ENCODE data around the gene USP5.
"Not testable (repeated sequence)": the region's sequence is repeated elsewhere in the genome, so short reads cannot be mapped to it uniquely, and the experiment has no call there.

USP5 gene

DNA sequence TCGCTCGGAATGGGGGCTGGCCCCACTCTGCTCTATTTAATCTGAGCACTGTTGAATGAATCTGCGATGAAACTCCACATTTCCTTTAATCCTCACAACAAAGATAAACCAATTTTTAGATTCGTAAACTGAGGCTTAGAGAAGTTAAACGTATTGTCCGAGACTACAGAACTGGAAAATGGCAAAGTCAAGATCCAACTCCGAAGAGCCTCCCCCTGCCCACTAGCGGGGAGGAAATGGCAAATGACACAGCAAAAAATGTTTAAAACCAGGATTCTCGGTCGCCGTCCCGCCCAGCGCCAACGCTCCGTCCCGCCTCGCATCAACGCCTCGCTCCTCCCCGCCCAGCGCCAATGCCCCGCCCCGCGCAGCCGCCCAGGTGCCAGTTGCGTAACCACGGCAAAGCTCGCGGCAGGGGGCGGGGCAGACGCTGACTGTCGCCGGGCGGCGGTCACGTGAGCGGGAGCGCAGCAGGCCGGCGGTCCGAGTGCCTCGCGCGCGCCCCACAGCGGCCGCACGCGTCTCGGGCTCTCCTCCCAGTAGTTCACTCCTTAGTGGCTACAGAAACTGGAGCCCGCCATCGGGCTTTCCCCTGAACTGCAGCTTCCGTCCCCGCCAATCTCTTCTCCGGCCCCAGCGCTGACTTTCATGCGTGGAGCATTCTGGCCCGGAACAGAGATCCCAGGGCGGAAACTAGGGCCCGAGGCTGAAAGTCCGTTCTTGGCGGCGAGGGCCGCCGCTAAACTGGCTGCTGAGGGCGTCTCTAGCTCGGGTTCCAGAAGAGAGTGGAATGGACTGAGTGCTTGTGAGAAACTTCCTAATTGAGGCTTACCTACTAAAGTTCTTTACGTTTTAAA, 39.1 kb downstream of the USP5 start:
- peak; percentile 94 for DNase-seq

DNA sequence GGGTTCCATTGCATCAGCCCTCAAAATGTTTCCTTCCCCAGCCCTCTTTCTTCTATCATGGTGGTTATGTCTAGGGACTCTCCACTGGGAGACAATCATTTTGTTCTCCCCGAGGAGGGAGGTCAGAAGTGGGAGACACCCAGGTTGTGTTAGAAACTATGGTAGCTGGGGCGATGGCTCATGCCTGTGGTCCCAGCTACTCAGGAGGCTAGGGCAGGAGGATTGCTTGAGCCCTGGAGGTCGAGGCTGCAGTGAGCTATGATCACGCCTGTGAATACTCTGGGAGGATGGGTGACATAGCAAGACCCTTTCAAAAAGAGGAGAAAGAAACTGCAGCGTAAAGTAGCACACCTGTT, 39.7 kb downstream of the USP5 start:
- DNase-seq: no peak

DNA sequence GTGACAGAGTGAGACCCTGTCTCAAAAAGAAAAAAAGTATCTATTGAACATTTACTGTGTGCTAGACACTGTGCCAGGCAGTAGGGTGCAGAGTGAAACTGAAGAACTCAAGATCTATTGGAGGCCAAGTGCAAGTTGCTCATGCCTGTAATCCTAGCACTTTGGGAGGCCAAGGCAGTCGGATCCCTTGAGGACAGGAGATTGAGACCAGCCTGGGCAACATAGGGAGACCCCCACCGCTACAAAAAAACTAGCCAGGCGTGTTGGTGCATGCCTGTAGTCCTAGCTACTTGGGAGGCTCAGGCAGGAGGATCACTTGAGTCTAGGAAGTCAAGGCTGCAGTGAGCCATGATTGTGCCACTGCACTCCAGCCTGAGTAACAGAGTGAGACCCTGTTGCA, 40.7 kb downstream of the USP5 start:
- DNase-seq: not testable (repeated sequence)

DNA sequence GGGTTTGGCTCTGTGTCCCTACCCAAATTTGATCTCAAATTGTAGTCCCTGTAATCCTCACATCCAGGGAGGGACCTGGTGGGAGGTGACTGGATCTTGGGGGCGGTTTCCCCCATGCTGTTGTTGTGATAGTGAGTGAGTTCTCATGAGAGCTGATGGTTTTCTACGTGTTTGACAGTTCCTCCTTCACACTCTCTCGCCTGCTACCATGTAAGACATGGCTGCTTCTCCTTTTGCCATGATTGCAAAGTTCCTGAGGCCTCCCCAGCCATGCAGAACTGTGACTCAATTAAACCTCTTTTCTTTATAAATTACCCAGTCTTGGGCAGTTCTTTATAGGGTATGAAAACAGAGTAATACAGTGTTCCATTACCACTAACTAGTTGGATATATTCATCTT, 42.4 kb downstream of the USP5 start:
- no peak for DNase-seq

DNA sequence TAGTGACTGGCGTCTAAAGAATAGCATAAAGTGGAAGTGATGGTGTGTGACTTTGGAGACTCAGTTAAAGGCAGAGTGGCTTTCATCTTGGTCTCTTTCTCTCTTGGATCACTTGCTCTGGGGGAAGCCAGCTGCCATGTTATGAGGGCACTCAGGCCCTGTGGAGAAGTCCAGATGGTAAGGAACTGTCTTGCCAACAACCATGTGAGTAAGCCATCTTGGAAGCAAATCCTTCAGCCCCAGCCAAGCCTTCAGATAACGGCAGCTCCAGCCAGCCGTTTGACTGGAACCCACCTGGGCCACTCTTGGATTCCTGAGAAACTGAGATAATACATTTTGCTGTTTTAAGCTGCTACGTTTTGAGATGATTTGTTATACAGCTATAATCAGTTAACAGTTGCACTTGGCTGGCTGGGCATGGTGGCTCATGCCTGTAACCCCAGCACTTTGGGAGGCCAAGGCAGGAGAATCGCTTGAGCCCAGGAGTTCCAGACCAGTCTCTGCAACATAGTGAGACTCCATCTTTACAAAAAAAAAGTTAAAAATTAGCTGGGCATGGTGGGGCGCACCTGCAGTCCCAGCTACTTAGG, 45.0 kb downstream of the USP5 start:
- no peak for DNase-seq

DNA sequence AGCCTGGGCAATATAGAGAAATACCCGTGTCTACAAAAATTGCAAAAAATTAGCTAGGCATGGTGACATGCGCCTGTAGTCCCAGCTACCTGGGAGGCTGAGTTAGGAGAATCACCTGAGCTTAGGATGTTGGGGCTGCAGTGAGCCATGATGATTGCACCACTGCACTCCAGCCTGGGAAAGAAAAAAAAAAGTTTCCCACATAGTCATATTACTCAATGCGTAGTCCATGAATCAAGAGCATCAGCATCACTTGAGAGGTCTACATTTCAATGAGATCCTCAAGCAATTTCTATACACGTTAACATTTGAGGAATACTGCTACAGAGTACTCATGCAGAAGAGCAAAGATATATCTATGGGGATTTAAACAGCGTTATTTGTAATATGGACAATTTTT, 47.5 kb downstream of the USP5 start:
- no peak for DNase-seq

DNA sequence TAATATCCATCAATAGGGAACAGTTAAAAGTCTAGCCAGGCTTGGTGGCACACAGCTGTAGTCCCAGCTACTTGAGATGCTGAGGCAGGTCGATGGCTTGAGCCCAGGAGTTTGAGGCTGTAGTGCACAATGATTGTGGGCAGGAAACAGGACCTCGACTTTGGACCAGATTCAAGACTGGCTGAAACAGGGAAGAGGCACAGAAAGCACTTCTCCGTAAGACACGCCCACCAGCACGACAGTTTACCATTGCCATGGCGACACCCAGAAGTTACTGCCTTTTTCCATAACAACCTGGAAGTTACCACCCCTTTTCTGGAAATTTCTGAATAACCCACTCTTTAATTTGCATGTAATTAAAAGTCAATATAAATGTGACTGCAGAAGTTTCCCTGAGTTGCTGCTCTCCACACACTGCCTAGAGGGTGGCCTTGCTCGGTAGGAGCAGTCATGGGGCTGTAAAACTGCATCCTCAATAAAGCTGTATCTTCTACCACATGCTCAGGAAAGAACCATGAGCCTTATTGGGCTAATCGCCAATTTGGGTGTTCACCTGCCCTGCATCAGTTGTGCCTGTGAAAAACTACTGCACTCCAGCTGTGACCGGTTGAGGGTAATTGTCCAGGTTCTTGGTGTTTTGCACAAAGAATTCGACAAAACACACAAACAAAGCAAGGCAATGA, 48.0 kb downstream of the USP5 start:
- DNase-seq: no peak

DNA sequence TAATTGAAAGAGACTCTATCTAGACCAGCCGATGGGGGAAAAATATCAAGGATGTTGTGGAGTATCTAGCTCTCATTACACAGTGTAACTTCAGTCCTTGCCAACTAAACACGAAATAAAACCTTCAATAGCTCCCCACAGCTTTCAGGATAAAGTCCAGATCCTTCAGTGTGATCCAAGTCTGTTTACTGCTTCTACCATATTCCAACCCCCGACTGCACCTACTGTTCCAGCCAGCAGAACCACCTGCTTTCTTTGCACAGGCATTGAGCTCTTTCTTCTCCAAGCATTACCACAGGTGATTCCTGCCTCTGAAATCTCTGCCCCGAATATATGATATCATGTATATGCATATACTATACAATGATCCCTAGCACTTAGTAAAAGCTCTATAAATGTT, 50.5 kb downstream of the USP5 start:
- no peak for DNase-seq

DNA sequence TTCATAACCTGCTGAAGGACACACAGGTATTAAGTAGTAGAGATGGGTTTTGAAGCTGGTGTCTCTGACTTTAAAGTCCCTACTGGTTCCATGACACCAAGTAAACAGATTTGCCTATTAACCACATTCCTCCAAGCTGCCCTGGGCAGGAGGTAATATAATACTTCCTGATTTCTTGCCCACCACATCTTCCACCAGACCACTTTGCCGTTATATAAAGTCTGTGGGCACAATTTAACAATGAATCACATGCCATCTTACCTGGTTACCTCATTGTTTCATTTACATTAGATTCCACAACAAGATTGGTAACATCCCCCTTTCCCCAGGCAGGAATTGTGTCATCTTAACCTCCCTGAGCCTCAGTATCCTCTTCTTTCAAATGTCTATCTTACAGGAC, 51.8 kb downstream of the USP5 start:
- no peak for DNase-seq

DNA sequence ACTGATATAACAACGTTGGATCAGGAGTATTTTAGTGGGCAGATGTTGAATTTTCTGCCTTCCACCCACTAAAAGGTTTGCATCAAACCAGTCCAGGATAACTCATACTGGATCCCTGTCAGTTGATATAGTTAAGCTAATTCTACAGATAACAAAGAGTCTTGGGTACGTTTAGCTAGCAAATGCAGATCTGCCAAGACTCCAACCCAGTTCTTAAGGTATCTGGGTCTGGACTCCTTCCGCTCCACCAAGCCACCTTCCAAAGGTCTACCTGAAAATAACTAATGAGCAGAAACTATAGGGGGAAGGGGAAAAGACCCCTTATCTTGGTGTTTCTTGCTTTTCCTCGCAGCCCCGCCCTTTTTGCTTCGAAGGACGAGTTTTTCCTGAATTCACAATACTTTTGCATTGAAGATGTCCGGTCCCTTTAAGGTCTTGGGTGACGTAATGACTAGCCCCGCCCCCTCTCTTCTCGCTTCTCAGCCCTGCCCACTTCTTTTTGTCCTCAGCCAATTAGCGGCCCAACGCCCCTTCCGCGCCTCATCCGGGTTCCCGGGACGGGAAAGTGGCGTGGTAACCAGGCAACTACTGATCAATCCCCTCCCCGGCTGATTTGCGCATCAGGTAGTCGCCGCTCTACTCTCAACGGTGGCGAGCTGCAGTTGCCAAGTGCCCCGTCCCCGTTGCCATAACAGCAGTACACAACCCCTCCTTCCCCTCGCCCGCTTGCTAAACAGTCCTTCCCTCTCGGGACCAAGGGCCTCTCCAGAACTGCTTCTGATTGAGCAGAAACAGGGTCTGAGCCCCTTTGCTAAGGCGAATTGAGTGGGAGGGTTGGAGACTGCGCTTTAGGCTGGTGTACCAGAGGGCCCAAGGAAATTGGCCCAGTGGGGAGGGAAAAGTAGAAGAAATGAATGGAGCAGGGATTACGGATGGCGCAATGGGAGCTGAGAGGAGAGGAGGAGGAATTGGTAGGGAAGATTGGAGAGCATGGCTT, 52.6 kb downstream of the USP5 start, which contains the start of gene LRRC23:
TSS of gene LRRC23 (plus strand) at position 543 of the 997 bp plus-strand sequence. CDS start 812 bp downstream, outside the sequence.
- peak; percentile 93 for DNase-seq

DNA sequence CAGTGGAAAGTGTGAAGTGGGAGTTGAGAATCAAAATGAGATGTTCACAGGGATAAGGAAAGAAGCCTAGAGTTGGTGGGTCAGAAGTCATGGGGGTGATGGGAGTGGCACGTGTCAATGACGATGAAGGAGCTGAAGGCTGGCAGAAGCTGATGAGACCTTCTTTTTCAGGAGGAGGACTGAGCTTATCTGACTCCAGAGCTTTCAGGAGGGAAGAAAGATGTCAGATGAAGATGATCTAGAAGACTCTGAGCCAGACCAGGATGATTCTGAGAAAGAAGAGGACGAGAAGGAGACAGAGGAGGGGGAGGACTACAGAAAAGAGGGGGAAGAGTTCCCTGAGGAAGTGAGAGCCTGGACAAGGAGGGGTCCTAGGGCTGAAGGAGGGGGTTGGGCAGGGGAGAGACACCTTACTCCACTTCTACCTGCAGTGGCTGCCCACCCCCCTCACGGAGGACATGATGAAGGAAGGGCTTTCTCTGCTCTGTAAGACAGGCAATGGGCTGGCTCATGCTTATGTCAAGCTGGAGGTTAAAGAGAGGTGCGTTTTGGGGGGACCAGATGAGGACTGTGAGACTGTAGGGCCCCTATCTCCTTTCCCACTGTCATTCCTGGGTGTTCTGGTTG, 53.6 kb downstream of the USP5 start:
- no peak for DNase-seq

DNA sequence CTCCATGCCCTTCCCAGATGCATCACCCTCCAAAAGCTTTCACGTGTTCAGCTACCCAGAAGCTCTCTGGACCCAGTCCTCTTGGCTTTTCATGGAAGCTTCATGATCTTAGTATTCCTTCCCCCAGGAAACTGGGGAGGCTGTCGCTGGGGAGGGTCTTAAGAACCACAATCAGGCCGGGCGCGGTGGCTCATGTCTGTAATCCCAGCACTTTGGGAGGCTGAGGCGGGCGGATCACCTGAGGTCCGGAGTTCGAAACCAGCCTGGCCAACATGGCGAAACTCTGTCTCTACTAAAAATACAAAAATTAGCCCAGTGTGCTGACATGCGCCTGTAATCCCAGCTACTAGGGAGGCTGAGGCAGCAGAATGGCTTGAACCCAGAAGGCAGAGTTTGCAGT, 56.2 kb downstream of the USP5 start:
- DNase-seq: not testable (repeated sequence)

DNA sequence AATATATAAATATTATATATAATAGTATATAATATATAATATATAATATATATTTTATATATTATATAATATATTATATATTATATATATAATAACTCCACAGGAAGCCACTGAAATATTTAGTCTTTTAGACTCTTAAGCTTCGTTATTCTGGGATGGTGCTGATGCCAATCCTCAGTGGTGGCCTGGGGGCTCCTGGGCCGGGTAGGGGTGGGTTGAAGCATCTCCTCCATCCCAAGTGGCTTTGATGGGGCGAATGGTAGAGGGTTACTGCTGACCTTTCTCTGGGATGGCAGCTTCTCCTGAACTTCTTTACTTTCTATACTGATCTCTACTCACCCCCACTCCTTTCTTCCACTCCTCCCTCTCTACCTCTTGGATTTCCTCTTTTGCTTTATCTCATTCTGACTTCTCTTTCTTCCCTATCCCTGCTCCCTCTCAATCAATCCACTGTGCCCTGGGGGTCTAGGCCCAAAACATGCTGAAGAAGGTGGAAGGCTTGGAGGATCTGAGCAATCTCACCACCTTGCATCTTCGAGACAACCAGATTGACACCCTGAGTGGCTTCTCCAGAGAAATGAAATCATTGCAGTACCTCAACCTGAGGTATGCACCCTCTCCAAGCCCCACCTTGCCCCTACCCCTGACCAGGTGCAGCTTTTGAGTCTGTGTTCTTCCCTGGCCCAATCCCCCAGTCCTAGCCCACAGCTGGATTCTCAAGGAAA, 57.6 kb downstream of the USP5 start:
- DNase-seq: no peak

DNA sequence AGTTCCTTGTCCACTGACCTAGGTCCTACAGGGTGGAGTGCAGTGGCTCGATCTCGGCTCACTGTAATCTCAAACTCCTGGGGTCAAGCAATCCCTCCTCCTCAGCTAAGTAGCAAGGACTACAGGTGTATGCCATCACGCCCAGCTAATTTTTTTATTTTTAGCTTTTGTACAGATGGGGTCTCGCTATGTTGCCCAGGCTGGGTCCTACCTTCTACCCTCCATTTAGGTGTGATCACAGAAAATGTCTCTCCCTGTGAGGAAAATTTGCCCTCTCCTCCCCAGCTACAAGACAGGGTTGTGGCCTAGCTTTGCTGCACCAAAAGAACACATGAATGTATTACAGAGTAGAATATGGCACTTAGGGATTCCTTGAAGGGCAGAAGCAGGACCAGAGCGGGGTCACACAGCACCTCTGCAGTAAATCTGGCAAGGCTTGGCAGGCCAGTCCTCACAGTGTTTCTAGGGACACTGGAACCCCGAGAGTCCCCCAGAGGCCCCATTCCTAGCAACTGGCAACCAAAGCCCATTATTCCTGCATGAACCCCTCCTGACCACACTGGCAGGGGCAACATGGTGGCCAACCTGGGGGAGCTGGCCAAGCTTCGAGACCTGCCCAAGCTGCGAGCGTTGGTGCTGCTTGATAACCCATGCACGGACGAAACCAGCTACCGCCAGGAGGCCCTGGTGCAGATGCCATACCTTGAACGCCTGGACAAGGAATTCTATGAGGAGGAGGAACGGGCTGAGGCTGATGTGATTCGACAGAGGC, 60.4 kb downstream of the USP5 start:
- no peak for DNase-seq

DNA sequence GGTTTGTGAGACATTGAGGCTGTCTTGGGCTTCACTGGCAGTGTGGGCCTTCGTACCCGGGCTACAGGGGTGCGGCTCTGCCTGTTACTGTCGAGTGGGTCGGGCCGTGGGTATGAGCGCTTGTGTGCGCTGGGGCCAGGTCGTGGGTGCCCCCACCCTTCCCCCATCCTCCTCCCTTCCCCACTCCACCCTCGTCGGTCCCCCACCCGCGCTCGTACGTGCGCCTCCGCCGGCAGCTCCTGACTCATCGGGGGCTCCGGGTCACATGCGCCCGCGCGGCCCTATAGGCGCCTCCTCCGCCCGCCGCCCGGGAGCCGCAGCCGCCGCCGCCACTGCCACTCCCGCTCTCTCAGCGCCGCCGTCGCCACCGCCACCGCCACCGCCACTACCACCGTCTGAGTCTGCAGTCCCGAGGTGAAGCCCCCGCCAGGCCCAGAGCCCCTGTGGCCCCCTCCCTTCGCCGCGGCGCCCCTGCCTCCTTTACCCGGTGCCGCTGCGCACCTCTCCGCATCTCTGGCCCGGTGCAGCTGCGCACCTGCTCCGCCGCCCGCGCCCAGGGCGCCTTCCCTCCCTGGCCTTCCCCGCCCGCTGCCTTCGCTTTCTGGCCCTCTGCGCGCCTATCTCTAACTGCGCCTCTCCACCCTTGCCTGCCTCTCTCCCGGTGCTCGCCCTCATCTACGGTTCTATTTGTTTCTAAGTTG, 62.4 kb downstream of the USP5 start, which contains the start of gene ENO2:
TSS of gene ENO2 (plus strand) at position 335 of the 701 bp plus-strand sequence. CDS start 1,253 bp downstream, outside the sequence.
- peak; percentile 37 for DNase-seq

DNA sequence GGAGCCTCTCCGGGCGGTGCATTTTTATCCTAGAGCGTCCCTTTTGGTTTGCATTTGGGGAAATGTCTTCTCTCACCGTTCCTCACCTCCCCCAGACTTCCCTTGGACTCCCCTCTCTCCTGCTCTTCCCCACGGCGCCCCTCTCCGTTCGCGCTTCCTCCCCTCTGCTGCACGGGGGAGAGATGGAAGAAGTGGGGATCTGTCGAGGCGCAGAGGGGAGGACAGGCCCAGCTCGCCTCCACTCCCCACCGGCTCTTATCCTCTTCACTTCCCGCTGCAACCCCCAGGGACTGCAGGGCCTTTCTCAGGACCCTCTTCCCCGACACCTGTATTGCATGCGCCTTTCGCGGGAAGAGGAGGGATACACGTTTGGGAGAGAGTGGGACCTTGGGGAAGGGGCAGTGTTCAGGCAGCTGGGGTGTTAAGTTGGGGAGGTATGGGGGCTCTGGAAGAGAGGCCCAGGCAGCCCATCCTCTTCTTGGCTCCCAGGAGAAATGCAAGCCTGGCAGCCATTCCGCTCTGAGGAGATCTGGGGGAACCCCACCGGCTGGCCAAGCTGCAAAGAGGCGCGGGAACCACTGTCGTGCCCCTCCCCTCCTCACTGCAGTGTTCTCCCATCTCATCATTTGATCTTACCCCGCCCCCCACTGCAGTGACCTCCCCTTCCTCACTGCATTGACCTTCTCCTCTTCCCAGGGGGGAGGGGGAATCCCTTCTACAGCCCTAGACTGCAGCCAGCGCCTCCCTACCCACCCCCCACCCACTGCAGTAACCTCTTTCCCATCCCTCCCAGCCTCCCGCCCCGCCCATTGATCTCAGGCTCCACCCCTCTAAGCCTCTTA, 63.2 kb downstream of the USP5 start:
- no peak for DNase-seq

DNA sequence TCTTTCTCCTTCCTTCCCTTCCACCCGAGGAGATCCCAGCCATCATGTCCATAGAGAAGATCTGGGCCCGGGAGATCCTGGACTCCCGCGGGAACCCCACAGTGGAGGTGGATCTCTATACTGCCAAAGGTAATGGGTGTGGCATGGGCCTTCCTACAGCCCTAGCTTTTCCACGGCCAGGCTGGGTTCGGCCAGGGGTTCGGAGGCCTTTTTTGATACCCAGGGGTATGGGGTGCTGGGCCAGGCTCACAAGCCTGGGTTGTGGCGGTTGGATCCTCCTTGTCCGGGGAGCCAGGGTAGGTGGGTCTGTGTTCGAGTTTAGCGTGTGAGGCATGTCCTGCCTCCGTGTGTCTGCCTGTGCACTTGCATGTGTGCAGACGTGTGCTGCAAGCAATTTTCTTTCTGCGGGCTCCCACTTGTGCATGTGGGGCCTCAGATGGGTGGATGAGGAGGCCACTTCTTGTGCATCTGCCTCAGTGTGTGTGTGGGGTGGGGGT, 63.9 kb downstream of the USP5 start:
- no peak for DNase-seq
